ENCODE data around the gene UTP25.
"Not testable (repeated sequence)": the region's sequence is repeated elsewhere in the genome, so short reads cannot be mapped to it uniquely, and the experiment has no call there.

Gene UTP25

GRCh38 chr1:209886219-209886536, 58.4 kb downstream of the UTP25 start:
- DNase-seq (ENCODE audit: low read depth, low spot score), result no peak
- in situ Hi-C loops (cut with HindIII; ENCODE audit: low sequenced_read_pairs), result no loop called here
- no peak overlapping the region for H3K4me3 ChIP-seq (ENCODE audit: low read depth, low read length)
- TF ChIP-seq, protein P1, sequence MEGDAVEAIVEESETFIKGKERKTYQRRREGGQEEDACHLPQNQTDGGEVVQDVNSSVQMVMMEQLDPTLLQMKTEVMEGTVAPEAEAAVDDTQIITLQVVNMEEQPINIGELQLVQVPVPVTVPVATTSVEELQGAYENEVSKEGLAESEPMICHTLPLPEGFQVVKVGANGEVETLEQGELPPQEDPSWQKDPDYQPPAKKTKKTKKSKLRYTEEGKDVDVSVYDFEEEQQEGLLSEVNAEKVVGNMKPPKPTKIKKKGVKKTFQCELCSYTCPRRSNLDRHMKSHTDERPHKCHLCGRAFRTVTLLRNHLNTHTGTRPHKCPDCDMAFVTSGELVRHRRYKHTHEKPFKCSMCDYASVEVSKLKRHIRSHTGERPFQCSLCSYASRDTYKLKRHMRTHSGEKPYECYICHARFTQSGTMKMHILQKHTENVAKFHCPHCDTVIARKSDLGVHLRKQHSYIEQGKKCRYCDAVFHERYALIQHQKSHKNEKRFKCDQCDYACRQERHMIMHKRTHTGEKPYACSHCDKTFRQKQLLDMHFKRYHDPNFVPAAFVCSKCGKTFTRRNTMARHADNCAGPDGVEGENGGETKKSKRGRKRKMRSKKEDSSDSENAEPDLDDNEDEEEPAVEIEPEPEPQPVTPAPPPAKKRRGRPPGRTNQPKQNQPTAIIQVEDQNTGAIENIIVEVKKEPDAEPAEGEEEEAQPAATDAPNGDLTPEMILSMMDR (IDR thresholded peaks at IDR 0.05; ENCODE audit: low read depth, low read length), result peak; percentile 24

GRCh38 chr1:209888291-209889076, 60.7 kb downstream of the UTP25 start:
- H3K4me3 ChIP-seq (ENCODE audit: low read depth, low read length); in situ Hi-C loops (cut with HindIII; ENCODE audit: low sequenced_read_pairs); DNase-seq (ENCODE audit: low read depth, low spot score): not testable (repeated sequence)

GRCh38 chr1:209889077-209889418, 61.3 kb downstream of the UTP25 start:
- no peak for DNase-seq (ENCODE audit: low read depth, low spot score)
- TF ChIP-seq, protein P1 (IDR thresholded peaks at IDR 0.05; ENCODE audit: low read depth, low read length), result no peak
- no peak overlapping the region for H3K4me3 ChIP-seq (ENCODE audit: low read depth, low read length)
- in situ Hi-C loops (cut with HindIII; ENCODE audit: low sequenced_read_pairs), result no loop called here

- DNase-seq (ENCODE audit: low read depth, low spot score), result peak; percentile 38
- H3K4me3 ChIP-seq (ENCODE audit: low read depth, low read length), result no peak overlapping the region
- in situ Hi-C loops (cut with HindIII; ENCODE audit: low sequenced_read_pairs), result no loop called here
- TF ChIP-seq, protein P1 (IDR thresholded peaks at IDR 0.05; ENCODE audit: low read depth, low read length), result no peak
Observed at GRCh38 chr1:209890641-209891330, 63.0 kb downstream of the UTP25 start.

GRCh38 chr1:209893751-209894150, 66.0 kb downstream of the UTP25 start:
- in situ Hi-C loops (cut with HindIII; ENCODE audit: low sequenced_read_pairs), result no loop called here
- no peak overlapping the region for H3K4me3 ChIP-seq (ENCODE audit: low read depth, low read length)
- no peak for DNase-seq (ENCODE audit: low read depth, low spot score)
- TF ChIP-seq, protein P1 (IDR thresholded peaks at IDR 0.05; ENCODE audit: low read depth, low read length), result no peak

- H3K4me3 ChIP-seq (ENCODE audit: low read depth, low read length), result no peak overlapping the region
- peak; percentile 77 for DNase-seq (ENCODE audit: low read depth, low spot score)
- in situ Hi-C loops (cut with HindIII; ENCODE audit: low sequenced_read_pairs), result no loop called here
- TF ChIP-seq, protein P1 (IDR thresholded peaks at IDR 0.05; ENCODE audit: low read depth, low read length), result no peak
Observed at GRCh38 chr1:209895709-209896108, 67.9 kb downstream of the UTP25 start.

DNA sequence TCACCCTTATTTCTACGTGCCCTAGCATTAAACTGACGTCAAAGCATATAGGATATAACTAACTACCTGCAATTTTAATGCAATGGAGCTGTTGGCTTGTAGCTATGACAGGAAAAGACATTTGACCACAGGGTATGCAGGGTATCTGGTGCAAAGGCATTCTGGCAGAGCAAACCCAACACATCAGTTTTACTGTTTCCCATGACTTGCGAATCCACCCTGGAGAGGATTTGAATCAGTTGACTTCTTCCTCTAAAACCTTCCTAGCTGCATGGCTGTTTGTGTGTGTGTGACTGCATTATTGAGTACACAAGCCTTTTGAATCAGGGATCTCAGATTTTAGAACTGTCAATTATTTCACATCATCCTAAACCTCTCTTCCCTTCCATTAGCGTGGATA, 68.6 kb downstream of the UTP25 start:
- H3K4me3 ChIP-seq (ENCODE audit: low read depth, low read length), result no peak overlapping the region
- DNase-seq (ENCODE audit: low read depth, low spot score), result peak; percentile 19
- TF ChIP-seq, protein P1 (IDR thresholded peaks at IDR 0.05; ENCODE audit: low read depth, low read length), result no peak
- in situ Hi-C loops (cut with HindIII; ENCODE audit: low sequenced_read_pairs), result no loop called here

GRCh38 chr1:209898271-209898670, 70.5 kb downstream of the UTP25 start:
- DNase-seq (ENCODE audit: low read depth, low spot score); H3K4me3 ChIP-seq (ENCODE audit: low read depth, low read length); in situ Hi-C loops (cut with HindIII; ENCODE audit: low sequenced_read_pairs): not testable (repeated sequence)

GRCh38 chr1:209898851-209899250, 71.1 kb downstream of the UTP25 start:
- in situ Hi-C loops (cut with HindIII; ENCODE audit: low sequenced_read_pairs); DNase-seq (ENCODE audit: low read depth, low spot score): not testable (repeated sequence)

More at GRCh38 chr1:209898851-209899250, 71.1 kb downstream of the UTP25 start:
- not testable (repeated sequence) for H3K4me3 ChIP-seq (ENCODE audit: low read depth, low read length)
